ENCODE data around the gene C11orf21. TPM values are rescaled to one million over a fixed set of nuclear protein-coding genes. Genes with fewer than 3 reads are reported as not detected.

C11orf21 gene
- total RNA-seq, 1 experiment from 2014 or later: 8.4 TPM

DNA sequence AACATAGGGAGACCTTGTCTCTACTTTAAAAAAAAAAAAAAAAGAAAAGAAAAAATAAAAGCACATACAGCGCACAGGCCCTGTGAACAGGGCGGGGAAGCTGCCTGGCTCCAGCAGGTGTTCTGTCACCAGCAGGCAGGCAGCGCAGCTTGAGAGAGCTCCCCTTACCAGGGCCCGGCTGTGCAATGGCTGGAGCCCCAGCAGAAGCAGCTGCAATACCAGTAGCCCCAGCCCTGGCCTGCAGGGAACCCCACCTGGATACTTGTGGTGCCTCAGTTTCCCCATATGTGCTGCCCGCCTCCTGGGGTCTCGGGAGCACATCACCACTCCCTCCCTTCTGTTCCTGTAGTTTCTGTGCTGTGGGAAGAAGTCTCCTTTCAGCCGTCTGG is 12.4 kb upstream of the C11orf21 start:
- H3K4me3 ChIP-seq: no peak overlapping the region
- no peaks in the 10 kb centered on the region for H3K27me3 ChIP-seq
- H3K36me3 ChIP-seq: no peaks in the 10 kb centered on the region
- no peak for DNase-seq
- no peaks in the 10 kb centered on the region for H3K9me3 ChIP-seq

DNA sequence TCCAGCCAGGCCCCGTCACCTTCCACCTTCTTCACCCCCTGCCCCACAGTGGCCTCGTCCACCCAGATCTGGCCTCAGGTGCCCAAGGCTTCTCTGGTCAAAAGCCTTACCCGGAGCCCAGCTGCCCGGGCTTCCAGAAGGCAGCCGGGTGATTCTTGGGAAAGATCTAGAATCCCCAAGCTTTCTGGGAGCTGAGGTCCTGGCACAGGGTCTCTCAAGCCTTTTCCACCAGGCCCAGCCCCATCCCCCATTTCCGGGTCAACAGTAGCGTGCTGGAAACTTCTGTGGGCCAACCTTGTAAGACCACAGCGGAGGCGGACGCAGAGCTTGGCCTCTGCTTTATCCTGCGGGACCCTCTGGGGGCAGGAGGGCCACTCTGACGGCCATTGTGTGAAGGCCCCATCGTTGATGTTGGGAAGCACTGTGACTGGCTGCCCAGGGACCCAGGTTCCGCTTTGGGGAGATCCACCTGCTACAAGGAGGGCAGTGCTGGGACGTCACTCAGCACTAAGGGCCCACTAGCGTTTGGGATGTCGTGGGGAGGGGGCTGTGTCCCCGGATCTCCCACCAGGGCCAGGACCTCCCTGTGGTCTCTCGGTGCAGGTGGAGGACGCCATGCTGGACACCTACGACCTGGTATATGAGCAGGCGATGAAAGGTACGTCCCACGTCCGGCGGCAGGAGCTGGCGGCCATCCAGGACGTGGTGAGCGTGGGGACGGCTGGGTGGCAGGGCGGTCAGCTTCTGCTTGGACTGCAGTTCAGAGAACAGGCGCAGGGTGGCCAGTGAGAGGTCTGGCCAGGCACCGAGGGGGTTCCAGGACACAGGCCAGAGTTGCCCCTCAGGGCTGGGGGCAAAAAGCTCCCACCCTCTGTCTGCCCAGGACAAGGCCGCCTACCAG is 11.6 kb upstream of the C11orf21 start:
- Histone ChIP-seq H3K4me3 (no peak overlapping the region), H3K9me3 (no peaks in the 10 kb centered on the region), H3K36me3 (no peaks in the 10 kb centered on the region), H3K27me3 (no peaks in the 10 kb centered on the region)
- DNase-seq: no peak

DNA sequence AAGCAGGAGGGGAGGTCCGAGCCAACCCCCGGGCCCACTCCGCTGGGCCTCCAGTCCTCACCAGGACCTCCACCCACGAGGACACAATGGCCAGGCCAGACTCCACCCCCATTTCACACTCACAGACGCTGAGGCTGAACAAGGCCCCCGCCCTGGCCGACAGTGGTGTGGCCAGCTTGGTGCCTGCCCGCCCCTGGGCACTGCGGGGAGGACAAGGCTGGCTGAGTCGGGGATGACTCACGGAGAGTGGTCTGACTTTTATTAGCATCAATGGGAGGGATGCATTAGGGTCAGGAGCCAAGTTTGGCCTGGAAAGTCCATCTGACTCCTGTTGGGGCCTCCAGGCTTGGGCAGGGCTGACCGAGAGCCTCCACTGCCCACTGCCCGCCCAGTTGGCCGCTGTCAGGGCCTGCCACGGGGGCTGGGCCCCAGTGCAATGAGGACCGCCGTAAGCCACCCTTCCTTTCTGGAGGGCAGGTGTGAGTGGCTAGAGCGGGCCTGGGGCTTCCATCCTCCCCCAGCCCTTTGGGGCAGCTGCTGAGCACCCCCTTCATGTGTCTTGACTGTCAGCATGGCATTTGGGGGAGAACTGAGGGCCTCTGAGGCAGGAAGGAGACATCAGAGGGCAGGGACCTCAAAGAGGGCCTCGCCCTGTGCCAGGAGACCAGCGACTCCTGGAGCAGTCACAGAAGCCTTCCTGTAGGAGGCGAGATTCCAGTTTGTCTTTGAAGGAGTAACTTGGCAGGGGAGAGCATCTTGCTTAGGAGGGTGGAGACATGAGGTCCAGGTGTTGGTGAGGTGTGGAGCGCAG is 10.7 kb upstream of the C11orf21 start:
- no peaks in the 10 kb centered on the region for H3K9me3 ChIP-seq
- H3K4me3 ChIP-seq: no peak overlapping the region
- no peaks in the 10 kb centered on the region for H3K36me3 ChIP-seq
- no peaks in the 10 kb centered on the region for H3K27me3 ChIP-seq
- peak; percentile 99 for DNase-seq

DNA sequence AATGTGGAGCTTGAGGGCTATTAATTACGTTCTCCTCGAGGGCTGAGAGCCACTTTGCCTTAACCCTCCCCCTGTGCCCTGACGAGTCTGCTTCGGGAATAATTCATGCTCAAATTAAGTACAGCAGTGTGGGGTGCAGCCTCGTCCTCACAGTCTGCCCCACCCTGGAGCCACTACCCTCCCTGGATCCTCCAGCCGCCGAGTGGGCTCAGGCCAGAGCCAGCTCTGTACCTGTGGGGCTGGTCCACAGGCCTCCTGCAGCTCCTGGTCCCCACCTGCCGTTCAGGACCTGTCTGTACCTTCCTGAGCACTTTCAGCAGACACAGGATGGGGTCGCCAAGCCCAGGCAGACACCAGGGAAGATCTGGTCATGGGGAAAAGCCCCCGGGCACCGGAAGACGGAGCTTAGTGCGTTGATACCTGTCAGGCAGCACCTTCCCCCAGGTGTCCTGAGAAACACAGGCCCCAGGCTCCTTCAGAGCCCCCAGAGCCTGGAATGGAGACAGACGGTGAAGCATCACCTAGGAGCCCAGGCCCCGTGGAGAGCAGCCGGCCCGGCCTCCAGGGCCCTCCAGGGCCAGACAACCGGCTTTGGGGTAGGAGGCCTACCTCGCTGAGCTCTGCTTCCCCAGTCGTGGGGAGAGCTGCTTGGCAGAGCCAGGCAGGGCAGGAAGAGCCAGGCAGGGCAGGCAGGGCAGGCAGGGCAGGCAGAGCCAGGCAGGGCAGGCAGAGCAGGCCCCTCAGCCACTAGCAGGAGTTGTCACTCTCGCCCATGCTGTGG is 9.8 kb upstream of the C11orf21 start:
- no peaks in the 10 kb centered on the region for H3K27me3 ChIP-seq
- H3K4me3 ChIP-seq: no peak overlapping the region
- DNase-seq: no peak
- H3K9me3 ChIP-seq: no peaks in the 10 kb centered on the region
- H3K36me3 ChIP-seq: no peaks in the 10 kb centered on the region

DNA sequence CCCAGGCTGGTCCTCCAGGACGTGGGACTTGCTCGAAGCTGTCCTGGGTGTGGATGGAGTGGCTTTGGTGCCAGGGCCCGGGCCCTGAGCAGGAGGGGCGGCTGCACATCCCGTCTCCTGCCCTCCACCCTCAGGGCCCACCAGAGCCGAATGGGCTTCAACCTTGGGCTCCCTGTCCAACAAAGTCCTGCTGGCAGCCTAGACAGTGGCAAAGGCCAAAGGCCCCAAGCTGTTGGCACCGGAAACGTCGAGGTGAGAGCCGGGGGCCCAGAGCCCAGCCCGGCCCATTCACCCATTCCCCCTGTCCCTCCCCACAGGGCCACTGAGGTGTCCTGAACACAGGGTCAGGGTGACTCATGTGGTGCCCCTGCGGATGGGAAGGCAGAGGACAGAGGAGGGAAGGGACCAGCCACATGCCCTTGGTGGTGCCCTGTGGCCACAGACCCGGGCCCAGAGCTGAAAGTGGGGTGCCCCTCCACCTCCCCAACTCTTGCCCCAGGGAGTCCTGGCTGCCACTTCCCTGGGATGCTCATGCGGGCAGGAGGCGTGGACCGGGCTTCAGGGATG is 9.2 kb upstream of the C11orf21 start:
- no peak for DNase-seq
- H3K27me3 ChIP-seq: no peaks in the 10 kb centered on the region

DNA sequence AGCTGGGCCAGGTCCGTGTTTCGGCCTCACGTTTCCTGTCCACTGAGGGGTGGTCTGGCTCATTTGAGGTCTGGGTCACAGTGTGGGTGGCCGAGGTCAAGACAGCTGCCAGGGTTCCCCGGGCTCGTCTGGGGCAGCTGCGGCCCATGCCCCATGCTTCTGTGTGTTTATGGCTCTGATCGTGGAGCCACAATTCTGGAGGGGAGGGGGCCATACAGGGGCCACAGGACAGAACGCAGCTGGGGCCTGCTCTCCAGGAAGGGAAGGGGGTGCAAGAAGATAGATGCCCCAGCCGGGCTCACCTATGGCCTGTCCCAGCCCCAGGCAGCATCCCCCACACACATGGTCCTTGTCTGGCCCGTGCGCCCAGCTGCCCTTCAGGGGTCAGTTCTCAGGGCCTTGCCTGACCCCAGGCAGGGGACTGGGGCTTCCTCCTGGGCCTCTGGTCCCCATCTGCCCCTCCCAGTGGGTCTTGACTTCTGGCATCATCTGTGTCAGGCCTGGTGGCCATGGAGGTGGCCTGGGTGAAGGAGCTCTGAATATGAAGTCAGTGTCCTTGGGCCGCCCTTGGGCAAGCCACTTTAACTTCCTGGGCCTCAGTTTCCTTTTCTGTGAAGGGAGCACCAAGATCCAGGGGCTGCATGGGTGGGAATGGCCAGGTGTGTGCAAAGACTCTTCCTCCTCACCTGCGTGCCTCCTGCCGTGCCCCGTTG is 8.5 kb upstream of the C11orf21 start:
- no peak overlapping the region for H3K4me3 ChIP-seq
- H3K27me3 ChIP-seq: no peaks in the 10 kb centered on the region
- H3K9me3 ChIP-seq: no peaks in the 10 kb centered on the region
- no peak for DNase-seq
- H3K36me3 ChIP-seq: no peaks in the 10 kb centered on the region

More for the DNA sequence above, 9.2 kb upstream of the C11orf21 start:
- no peak overlapping the region for H3K4me3 ChIP-seq
- H3K9me3 ChIP-seq: no peaks in the 10 kb centered on the region
- no peaks in the 10 kb centered on the region for H3K36me3 ChIP-seq

DNA sequence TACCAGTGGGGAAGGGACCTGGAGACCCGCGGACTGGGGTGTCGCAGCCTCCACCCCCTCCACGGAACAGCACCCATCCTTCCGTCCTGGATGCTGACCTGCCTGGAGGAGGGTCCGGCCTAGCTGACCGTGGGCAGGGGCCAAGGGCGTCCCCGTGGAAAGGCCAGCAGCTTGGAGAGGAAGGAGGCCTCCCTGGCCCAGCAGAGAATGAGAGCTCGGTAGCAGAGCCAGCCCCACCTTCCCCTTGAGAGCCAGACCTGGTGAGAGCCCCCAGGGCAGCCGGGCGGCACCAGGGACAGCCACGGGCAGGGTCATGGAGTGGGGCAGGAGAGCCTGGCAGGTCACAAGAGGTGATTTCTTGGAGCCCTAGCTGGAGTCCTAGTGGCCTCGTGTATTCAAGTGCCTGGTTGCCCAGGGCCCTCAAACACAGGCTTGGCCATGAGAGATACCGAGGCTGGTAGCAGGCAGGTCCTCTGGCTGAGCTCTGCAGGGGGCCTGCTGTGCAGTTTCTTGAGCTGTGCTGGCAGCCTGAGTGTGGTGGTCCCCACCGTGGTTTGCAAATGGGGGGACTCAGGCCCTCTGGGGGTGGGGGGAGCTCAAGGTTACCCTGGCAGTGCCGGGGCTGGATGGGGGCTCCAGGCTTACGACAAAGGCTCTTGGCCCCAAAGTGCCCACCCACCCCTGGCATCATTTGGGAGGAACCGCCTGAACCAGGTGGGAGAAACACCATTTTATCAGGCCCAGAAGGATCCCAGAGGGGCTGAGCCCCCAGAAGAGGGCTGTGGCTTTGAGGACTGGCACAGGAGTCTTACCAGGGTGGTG is 7.7 kb upstream of the C11orf21 start:
- H3K36me3 ChIP-seq: no peaks in the 10 kb centered on the region
- no peaks in the 10 kb centered on the region for H3K9me3 ChIP-seq
- no peaks in the 10 kb centered on the region for H3K27me3 ChIP-seq
- no peak overlapping the region for H3K4me3 ChIP-seq
- no peak for DNase-seq

DNA sequence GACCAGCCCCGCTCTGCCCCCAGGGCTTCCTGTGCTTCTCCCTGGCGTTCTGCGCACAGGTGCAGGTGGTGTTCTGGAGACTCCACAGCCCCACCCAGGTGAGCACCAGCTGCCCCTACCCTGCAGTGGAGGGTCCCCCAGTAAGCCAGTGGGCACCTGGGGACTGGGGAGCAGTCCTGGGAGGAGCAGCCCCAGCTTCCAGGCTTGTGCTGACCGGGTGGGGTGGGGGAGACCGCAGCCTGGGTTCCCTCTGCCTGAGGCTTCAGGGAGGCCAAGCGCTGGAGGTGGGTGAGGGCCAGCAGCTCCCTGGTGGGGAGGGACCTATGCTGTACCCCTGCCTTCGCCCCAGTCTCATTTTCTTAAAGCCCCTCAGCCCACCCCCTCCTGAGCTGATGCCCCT is 7.0 kb upstream of the C11orf21 start:
- Histone ChIP-seq H3K9me3 (no peaks in the 10 kb centered on the region), H3K36me3 (no peaks in the 10 kb centered on the region), H3K4me3 (no peak overlapping the region), H3K27me3 (no peaks in the 10 kb centered on the region)
- no peak for DNase-seq

DNA sequence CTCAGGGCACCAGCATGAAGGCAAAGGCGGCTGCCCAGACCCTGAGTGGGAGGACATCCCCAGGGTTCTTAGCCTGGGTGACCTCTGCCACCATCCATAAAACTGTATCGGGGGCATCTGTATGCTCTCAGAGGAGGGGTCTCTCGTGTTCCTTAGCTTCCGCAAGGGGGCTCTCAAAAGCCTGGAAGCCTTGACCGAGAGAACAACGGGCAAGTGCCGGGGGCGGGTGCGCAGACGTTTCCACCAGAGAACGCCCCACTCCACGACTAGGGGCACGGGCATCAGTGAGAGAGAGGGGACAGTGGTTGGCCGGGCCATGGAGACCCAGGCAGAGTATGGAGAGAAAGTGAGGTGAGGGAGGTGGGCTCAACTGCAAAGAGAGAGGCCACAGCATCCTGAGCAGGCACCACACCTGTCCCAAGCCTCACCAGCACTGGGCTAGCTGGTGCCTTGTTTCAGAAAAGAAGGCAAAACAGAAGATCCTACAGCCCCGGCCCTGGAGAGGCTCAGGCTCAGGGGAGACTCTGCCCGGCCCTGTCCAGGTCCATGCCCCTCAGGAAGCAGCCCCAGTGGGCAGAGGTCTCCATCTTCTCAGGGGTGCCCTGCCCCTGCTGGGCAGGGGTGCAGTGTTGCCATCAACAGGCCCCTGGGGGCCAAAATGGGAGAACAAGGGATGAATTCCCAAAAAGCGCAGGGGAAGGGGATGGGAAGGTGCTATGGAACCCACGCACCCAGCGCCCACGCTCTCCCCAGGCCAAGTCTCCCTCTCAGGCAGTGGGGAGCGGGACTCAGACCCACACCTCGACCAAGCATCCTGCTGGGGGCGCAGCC is 6.0 kb upstream of the C11orf21 start:
- no peak overlapping the region for H3K4me3 ChIP-seq
- no peaks in the 10 kb centered on the region for H3K27me3 ChIP-seq
- no peaks in the 10 kb centered on the region for H3K9me3 ChIP-seq
- DNase-seq: no peak
- no peaks in the 10 kb centered on the region for H3K36me3 ChIP-seq

DNA sequence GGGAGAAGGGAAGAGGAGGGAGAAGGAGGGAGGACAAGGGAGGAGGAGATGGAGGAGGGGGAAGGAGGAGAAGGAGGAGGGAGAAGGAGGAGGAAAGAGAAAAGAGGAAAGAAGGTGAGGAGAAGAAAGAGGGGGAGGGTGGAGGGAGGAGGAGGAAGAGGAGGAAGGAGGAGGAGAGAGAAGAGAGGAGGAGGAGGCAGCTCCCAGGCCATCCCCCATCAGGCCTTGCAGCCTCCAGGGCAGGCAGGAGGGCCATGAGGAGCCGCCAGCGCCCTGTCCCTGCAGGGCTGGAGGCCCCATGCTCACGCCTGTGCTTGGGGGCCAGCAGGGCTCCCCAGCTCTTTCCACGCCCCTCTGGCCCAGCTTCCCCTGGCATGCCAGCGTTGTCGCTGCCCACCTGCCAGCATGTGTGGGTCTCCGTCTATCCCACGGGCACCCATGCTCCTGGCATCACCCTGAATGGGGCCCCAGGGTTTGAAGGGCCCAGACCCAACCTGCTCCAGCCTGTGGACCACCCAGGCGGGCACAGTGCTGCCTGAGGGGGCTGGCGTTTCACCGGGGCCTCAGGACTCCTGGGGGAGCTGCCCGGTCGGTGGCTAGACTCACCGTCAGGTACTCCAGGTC is 5.3 kb upstream of the C11orf21 start:
- no peaks in the 10 kb centered on the region for H3K27me3 ChIP-seq
- peak; percentile 52 for DNase-seq
- no peaks in the 10 kb centered on the region for H3K9me3 ChIP-seq
- no peaks in the 10 kb centered on the region for H3K36me3 ChIP-seq
- no peak overlapping the region for H3K4me3 ChIP-seq

DNA sequence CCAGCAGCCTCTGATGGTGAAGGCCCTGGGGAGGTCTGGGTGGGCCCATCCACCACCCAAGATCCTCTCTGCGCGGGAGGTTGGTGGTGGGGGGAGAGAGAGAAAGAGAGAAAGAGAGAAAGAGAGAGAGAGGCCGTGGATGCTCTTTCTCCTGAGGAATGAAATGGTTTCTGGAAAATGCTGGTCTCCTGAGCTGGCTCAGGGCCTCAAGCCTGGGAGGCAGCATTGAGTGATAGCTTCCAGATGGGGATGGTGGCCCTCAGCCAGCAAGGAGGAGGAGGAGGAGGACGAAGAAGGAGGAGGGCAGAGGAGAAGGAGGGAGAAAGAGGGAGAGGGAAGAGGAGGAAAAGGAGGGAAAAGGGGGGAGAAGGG is 4.7 kb upstream of the C11orf21 start:
- DNase-seq: peak; percentile 89
- H3K27me3 ChIP-seq: no peaks in the 10 kb centered on the region
- H3K9me3 ChIP-seq: no peaks in the 10 kb centered on the region
- no peaks in the 10 kb centered on the region for H3K36me3 ChIP-seq
- peak overlapping the region; percentile 11; the same call in 1 of the 2 replicates for H3K4me3 ChIP-seq

DNA sequence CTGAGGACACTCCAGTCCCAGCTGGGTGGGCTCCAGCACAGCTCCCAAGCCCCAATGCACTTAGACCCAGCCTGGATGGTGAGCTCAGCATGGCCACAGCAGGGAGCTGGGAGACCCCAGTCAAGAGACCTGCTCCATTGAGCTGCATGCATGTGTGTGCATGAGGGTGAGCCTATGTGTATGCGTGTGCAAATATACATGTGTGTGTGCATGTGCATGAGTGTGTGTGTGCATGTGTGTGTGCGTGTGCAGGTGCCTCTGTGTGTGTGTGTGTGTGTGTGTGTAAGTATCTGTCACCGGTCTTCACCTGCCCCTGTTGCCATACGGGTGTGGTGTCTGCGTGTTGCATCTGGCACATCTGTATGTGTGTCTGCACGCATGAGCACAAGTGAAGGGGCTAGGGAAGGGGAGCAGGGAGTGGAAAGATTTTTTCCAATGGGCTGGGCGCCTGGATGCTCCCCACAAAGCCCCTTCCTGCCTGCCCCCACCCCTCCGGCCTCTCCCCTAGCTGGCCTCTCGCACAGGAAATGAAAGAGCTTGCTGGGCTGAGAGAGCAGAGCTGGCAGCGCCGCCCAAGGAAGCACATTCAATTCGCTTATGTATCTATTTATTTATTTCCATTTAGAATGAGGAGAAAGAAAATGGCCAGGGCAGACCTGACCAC is 4.2 kb upstream of the C11orf21 start:
- Histone ChIP-seq H3K36me3 (no peaks in the 10 kb centered on the region), H3K4me3 (peak overlapping the region; percentile 11; the same call in 1 of the 2 replicates), H3K27me3 (no peaks in the 10 kb centered on the region), H3K9me3 (no peaks in the 10 kb centered on the region)
- DNase-seq: peak; percentile 78

DNA sequence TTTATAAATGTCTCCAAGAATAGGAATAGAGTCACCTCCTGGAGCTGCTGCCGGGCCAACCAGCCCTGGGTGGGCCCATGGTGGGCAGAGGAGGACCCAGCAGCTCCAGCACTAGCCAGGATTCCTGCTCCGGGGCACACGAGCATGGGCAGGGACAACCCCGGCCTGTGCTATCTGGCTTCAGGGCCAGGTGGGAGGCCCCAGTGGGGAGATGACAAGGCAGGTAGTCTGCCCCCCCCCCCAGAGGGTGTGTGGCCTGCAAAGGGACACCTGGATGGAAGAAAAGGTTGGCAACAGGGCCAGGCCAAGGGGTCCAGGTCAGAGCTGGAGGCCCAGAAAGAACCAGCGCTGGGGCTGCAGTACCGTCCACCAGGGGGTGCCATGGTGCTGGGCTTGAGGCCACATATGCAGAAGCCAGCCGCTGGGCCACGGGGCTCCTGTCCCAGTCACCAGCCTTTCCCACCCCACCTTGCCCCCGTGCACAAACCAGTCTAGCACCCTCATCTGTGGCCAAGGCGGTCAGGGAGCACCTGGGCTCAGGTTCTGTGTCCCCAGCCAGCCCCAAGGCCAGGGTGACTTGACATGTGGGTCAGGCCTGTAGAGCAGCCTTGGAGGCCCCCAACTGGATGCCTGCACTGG is 3.5 kb upstream of the C11orf21 start:
- Histone ChIP-seq H3K9me3 (no peaks in the 10 kb centered on the region), H3K27me3 (no peaks in the 10 kb centered on the region), H3K36me3 (no peaks in the 10 kb centered on the region), H3K4me3 (no peak overlapping the region)
- peak; percentile 76 for DNase-seq

Measured in MG63 (cell line).